ENCODE measurements around the gene CASK.

GRCh38 chrX:41553688-41554087, 369.7 kb downstream of the CASK start:
- TF ChIP-seq REST (IDR thresholded peaks at IDR 0.05; ENCODE audit: insufficient replicate concordance, low read depth) (no peak), CTCF (IDR thresholded peaks at IDR 0.05; ENCODE audit: insufficient read depth, low read length) (no peak)
